GM19240 (cell line): ENCODE data around the gene BOD1.

Experiments used
- DNase-seq: peaks from one replicate; pipeline ENCODE4 v3.0.0; 2011; ENCODE audit warnings: low spot score; ENCODE audit not compliant: insufficient read length

Gene BOD1

DNA sequence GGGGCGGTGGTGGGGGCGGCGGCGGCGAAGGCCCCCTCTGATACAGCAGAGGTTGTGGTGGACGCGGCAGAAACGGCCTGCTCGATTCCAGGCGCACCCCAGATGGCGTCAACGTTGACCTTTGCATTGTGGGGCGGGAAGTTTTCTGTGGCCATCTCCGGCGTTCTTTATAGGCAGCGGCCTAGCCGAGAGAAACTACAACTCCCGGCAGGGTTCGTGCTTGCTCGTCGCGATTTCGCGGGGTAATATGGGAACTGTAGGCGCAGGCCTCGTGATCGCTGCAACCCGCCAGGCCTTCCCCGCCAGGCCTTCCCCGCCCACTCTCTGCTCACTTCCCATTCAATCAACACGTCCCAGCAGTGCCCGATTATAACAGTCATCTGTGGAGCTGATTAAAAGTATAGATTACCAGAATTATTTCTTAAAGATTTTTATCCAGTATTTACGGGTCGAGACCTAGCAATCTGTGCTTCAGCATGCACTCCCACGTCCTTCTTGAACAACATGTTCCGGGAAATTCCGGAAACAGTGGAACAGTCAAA, at the start of gene BOD1:
TSS of gene BOD1 (minus strand) at position 74 of the 542 bp plus-strand sequence. CDS start 214 bp downstream, outside the sequence.
- DNase-seq: peak; percentile 83

DNA sequence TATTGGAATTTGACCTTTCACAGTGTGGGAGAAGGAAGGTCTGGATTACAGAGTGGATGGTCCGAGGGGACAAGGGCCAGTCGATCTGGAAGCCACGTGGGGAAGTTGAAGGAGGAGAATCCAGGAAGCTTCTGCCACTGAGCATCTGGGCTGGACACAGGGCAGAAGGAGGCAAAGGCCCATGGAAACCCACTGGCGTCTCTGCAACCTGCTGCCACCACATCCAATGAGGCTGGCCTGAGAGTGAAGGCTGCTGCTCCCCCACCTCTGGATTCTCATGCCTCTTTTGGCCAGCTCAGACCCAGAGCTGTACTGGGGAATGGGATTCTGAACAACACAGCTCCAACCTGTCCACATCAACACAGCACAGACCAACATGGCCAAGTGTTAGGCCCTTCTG, 48.9 kb upstream of the BOD1 start:
- no peak for DNase-seq

DNA sequence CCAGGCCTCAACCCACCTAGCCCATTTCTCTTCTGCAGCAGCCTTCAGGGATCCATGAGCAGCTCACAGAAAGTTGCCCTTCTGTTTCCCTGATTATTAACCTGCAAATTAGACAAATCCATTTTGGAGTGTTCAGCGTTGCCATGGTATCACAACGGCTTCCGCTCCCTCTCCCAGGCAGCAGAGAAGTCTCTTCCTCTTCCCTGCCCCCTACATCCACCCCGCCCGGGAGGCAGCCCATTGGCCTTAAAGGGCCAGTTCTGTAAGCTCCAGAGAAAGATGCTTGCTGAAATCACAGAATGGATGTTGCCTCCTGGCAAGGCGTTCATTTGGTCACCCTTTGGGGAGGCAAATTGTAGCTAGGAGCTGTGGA, 47.7 kb upstream of the BOD1 start:
- DNase-seq: peak; percentile 35

DNA sequence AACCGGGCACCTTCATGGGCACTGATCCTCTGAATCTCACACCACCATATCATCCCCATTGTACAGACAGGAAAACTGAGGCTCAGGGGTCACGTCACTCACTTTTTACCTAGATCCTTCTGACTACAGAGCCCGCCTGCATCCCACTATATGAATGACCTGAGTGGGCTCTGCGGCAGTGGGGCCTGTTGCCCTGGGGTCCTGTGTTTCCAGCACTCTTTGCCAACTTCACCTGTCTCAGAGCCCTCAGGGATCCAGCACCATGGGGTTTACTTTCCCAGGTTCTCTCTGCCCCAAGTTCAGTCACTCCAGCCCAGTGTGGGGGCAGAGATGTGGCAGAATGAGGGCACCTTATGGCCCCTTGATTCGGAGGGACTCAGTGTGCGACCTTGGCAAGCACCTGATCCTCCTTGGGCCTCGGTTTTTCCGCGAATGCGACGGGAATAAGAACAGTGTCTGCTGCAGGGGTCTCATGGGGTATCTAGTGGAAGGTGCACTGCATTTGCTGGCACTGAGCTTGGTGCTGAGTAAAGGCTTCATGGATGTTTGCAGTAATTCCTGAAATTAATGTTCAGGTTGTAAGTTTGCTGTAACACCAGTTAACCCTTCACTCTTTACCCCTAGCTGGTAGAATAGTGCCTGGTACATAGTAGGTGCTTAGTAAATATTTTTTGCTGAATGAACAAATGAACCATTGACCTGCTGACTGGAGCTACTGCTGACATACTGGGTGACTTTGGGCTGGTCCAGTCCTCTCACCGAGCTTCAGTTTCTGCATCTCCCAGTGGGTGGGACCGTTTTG, 47.1 kb upstream of the BOD1 start:
- no peak for DNase-seq

DNA sequence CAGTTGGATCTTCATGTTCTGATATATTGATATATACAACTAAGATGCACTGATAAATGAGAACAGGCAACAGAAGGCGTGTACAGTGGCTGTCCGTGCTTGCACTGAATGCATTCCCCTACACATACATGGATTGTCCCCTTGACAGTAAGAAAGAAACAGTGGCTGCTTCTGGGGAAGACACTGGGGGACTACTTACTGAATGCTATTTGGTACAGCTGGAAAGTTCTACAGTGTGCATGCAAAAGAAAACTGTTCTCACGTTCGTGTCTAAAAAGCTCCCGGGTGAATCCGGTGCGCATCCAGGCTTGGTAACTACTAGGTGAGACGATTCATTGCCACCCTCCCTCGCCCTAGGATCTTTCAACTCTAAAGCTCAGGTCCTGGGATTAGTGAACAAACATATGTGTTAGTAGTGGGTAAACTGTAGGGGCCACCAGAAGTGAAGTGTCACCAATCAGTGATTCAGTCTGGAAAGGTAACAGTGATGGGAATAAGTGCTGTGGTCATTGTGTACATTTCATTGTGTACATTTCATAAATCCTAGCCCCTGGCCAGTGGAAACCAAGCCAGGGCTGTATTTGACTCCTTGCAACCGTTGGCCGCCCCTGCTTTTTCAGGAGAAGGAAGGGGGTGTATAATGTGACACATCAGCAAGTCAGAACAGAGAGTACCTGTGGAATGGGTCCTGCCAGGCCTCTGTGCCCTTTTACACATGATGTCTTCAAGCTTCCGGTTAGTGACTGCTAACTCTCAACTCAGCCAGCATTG, 46.3 kb upstream of the BOD1 start:
- no peak for DNase-seq

DNA sequence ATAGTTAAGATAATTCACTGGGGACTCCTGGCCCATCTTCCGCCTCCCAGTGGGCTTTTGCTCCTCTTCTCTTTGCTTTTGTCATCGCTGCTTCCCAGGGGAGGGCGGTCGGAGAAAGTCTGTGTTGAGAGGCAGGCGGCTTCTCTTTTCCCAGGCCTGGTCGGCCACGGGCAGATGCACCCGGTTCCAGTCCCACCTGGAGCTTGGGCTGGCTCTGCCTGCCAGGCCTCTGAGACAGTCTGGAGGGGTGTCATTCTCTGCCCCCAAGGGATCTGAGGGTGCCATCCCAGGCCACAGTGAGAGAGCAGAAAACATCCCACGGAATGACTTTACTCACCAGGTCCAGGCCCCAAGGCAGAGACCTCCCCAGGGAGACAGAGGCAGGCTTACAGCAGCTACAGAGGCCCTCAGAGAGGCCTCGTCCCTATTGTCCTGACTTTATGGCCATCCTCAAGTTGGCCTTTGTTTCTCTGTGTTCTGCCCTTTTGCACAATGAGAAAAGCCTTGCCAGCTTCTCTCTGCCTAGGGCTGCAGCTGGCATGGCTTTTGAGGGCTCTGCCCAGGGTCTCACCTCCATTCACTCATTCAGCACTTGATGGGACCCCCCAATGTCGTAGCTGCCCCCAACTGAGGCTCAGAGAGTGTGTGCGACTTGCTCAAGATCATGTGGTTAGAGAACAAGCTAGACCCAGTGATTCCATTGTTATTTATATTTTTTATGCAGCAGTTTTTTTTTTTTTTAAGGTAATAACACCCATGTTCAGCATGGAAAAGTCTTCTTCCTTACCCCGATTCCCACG, 44.2 kb upstream of the BOD1 start:
- DNase-seq: no peak

DNA sequence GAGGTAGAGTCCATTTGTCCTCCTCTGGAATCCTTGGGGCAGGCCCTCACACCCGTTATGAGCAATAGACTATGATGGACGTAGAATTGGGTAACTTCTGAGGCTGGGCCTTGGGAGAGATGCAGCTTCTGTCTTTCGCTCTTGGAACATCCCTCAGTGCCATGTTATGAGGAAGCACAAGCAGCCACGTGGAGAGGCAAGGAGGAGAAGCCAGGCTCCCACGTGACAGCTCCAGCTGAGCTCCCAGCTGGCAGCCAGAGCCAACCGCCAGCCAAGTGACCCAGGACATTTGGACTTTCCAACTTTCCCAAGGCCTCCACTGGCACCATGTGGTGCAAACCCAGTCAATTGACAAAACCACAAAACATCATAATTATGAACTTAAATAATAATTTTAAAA, 43.0 kb upstream of the BOD1 start:
- no peak for DNase-seq

DNA sequence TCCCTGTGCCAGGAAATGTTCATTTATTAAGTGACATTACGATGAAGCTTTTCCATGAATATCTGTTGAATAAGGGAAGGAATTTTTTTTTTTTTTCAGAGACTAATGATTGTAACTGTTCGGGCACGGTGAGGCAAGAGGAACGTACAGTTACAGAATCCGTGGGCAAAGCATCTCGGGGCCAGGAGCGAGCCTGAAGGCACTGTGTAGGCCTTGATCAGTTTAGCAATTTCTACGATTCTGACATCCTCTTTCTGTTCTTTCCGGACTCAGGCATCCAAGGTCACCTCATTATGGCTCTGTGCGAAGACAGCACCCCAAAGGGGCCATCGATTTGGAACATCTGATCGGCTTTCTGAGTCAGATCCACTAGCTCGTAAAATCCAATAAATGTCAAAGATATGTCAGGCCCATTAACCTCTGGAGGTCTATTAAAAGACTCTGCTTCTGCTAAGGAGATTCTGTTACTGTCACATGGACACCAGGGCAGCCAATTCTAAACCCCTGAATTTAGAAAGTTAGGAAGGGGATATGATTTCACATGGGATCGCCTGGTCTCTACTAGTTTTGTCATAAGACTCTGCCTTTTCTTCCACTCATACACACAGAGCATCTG, 41.4 kb upstream of the BOD1 start:
- no peak for DNase-seq

DNA sequence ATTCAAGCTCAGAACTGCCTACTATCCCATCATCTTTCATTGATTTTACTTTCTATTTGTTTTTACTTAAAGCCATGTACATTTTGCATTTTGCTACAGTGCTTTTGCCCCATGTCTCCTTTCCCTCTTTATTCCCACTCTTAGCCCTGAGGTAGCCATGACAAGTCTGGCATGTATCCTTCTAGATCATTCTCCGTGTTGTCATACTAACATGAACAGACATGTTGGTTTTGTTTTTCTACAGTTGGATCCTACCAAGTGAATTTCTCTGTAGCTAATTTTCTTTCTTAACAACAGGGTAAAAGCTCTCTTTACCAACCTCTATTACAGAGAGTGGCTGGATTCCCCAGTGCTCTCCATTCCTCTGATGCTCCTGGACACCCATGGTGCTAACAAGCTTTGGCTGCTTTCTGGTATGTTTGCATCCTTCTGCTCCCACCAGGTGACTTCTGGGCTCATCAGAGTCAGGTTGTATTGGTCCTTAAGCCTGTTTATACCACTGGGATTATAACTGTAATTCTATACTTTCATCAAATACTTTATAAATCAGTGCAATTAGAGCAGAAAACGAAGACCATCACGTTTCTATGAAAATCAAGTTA, 38.8 kb upstream of the BOD1 start:
- no peak for DNase-seq

DNA sequence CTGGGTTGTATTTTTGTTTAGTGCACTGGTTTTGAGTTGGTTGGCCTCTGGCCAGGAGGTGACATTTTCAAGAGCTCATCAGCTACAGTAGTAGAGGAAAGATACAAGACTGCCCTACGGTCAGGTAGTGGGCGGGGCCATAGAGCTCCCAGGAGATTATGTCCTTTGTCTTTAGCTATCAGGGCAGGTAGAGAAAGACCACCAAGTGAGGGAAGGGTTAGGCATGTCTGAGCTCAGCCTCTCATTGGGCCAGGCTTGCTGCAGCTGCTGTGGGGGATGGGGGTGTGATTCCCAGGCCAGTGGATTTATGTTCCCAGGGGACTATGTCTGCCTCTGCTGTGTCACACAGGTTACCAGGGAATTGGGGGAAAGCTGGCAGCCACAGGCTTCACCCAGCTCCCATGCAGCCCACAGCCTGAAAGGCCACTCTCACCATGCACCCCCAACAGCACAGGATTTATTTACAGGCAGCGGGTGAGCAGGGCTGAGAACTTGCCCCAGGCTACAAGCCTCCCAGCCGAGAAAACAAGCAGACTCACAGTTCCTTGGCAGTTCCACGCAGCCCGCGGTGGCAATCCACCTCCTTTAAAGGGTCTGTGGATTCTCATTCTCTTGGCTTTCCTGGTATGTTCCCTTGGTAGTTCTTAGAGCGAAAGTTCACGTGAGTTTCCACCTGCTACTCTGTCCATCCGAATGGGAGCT, 37.5 kb upstream of the BOD1 start:
- DNase-seq: no peak

DNA sequence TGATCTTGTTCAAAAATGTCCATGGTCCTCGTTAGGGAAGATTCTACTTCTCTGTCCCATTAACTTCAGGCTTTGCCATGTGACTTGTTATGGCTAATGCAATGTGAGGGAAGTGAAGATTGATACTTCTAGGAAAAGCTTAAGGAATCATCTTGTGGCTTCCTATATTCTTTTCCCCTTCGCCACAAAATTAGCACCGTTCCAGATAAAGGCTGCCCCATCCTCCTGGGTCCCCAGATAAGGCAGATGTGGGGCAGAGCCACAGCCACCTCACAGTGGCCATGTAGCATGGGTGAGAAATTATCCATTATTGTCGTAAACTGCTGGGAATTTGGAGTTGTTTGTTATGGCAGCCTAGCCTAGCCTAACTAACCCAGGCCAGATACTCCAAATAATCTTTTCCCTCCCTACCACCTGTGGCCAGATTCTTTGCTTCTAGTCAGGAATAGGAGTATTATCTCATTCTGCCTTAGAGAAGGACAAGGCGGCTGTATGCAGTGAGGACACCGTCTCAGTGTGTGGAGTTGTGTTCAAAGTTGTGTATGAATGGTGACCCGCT, 31.9 kb upstream of the BOD1 start:
- no peak for DNase-seq

DNA sequence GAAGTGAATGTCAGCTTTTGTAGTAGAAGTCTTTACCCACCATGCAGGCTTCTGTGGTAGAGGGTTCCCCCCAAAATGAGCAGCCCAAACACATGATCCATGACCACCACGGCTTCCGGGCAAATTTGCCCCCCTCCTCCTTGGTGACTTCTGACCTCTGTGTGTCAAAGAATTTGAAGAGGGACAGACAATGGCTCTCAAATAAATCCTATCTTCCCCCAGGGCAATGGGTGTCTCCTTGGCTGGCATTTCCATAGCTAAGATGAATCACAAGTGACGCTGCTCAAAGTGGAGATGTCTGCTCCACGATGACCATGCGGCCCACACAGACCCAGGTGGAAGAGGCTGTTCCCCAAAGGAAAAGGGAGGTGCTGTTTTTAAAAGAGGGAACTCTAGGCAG, 30.2 kb upstream of the BOD1 start:
- DNase-seq: no peak

DNA sequence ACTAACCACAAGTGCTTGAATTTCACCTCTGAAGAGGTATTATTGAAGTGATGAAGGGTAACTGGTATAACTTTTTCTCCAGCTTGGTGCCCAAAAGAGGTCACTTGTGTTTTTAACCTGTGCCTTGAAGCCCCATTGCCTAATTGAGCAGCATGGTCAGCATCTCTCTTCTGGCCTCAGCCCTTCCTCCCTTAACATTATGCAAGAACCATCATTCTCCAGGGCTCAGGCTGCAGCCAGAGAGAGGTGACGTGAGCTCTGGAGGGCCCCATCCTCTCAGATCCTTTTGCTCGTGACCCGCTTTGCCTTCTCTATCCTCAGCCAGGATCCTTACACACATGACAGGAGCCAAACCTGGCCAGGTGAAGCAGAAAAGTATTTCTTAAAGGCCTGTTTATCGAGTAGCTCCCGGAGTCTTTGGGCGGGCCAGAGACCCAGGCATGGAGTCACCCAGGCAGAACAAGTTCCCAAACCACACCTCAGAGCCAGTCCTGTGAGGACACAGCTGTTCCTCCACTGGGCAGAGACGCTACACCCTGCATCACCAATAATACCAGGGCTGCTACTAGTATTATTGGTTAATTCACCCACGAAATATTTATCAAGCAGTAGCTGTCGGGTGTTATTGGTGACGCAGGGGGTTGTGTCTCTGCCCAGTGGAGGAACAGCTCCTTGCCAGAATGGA, 29.6 kb upstream of the BOD1 start:
- DNase-seq: no peak

DNA sequence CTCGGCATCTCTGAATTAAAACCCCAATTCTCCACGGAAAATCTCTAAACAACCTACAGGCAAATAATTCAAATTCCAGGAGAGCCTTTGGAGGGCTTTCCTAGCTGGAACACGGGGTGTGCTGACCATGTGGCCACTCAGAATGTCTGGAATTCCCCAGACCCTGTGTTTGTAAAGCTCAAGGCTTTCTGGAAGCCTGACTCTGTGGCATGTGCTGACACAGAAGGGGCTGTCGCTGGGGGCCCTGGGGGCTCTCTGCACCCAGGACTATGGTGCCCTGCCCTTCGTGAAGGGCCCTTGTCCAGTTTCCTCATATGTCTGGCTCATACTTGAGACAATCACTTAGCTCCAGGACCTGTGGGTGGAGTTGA, 29.0 kb upstream of the BOD1 start:
- DNase-seq: no peak

DNA sequence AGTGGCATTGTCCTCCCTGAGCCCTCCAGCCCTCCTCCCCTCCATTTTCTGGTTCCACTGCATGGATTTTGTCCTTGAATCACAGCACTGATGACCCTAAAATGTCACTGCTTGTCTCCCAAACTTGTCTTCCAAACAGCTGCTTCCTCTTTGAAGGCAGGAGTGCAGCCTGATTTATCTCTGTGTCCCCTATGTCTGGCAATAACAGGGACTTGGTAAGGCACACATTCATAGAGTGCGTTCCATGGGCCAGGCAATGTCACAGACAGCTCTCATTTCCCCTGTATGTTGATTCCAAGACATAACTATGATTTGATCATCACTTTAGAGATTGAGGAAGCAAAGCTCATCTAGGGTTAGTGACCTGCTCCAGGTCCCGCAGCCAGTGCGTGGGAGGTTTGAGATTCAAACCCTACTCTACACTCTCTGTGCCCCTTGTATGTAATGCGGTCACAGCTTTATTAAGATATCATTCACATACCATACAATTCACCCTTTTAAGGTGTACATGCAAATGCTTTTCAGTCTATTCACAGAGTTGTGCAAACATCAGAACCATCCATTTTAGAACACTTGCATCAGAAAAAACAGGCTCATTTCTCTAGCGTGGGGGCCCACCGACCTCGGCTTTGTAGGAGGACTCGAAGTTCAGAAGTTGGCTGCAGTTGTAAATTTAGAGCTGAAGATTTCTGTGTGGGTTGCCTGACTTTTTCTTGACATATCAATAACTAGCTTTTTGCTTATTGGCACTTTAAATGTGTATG, 28.4 kb upstream of the BOD1 start:
- DNase-seq: no peak

DNA sequence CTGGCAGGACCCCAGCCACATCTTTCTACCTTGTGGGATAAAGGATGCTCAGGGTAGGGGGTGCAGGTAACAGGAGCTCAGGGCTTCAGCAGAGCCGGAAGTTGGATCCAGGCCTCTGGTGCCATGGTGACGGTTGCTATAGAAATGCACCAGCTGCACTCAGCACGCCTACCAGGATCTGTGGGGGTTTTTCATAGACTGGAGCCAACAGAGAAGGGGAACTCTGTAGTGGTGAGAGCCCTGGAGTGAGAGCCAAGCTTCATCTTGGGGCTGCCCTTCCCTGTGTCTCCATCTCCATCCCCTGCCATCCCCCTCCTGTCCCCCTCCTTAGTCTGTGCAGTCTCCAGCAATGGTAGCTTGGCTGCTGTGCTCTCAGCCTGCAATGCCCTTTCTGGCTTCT, 27.5 kb upstream of the BOD1 start:
- DNase-seq: no peak

DNA sequence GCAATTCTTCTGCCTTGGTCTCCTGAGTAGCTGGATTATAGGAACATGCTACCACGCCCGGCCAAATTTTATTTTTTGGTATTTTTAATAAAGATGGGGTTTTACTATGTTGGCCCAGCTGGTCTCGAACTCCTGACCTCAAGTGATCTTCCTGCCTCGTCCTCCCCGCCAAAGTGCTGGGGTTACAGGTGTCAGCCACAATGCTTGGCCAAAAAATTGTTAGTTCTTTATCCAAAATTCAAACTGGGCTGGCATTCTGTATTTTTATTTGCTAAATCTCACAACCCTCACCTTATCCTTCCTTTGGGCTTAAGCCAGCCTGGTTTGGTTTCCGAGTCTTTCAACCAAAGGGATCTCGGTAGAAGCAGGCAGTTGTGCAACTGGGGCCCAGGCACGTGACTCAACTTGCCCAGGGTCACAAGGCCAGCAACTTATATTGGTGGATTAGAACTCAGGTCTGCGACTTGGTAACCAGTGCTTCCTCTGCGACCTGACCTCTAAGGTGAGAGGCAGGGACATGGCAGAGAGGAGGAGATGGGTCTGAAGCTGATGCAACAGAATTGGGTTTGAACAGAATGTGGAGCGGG, 26.5 kb upstream of the BOD1 start:
- DNase-seq: no peak

DNA sequence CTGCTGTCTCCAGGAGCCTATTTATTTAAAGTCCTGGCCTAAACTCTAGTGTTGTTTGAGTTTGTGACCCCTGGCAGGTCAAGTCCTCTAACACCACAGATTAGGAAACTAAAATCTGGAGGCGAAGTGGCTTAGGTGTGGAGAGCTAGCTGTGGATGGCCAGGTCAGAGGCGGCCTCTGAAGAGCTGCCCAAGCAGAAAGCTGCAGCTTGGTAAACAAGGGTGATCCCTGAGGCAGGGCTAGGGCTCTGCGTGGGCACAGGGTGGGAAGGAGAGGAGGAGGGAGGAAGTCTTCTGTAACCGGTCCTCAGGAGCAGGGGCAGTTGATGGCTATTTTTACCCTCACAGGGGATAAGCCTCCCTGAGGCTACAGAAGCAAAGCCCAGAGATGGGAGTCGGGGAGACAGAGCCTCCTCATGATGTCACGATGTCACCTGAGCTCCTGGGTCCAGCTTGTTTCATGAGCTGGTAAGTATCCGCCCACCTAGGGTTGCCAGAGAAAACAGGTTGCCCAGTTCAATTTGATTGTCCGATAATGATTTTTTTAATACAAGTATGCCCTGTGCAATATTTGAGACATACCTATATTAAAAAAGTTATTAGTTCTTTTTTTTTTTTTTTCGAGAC, 25.9 kb upstream of the BOD1 start:
- DNase-seq: no peak
